ENCODE measurements around the gene CIT.
"Not testable (repeated sequence)": the region's sequence is repeated elsewhere in the genome, so short reads cannot be mapped to it uniquely, and the experiment has no call there.

Gene CIT

DNA sequence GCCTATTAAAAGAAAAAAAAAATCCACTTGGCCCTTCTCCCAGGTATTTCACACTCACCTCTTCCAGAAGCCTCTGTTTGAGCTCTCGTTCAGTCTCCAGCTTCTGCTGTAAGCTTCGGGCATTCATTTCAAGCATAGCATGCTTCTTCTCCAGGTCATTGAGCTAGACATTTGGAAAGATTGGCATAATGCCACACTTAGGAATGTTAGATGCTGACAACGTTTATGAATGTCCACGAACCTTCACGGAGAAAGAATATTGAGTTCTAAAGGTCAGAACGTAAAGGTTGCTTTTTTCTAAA, 148.7 kb downstream of the CIT start:
- no peak for DNase-seq

DNA sequence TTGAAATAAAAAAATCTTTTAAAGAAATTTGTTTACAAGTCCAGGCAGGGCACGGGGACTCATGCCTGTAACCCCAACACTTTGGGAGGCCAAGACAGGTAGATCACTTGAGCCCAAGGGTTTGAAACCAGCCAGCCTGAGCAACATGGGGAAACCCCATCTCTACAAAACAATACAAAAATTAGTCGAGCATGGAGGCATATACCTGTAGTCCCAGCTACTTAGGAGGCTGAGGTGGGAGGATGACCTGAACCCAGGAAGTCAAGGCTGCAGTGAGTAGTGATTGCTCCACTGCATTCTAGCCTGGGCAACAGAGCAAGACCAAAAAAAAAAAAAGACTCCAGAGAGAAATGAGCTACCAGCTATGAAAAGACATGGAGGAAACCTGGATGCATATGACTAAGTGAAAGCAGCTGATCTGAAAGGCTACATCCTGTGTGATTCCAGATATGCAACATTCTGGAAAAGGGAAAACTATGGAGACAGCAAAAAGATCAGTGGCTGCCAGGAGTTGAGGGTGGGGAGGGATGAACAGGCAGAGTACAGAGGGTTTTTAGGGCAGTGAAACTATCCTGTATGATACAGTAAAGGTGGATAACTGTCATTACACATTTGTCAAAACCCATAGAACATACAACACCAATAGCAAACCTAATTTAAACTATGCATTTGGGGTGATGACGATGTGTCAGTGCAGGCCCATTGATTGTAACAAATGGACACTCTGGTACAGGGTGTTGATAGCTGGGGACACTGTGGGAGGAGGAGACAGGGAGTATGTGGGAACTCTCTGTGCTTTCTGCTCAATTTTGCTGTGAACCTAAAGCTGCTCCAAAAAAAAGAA, 149.3 kb downstream of the CIT start:
- no peak for DNase-seq

DNA sequence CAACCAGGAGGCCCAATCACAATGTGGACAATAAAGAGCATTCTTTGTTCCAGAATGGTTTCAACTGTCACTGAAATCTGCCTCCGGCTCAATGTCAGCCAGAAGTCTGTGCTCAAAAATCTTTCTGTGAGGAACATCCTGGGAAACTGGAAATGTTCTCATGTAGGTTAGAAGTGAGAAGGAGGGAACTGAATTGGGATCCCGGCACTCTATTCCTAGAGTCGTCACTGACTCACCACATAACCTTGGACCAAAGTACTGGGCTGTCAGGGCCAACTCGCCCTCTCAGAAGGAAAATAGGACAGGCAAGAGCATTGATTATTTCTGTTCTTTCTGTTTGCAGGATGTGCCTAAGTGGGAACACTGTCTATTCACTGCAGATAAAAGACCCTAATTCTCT, 151.6 kb downstream of the CIT start:
- no peak for DNase-seq

DNA sequence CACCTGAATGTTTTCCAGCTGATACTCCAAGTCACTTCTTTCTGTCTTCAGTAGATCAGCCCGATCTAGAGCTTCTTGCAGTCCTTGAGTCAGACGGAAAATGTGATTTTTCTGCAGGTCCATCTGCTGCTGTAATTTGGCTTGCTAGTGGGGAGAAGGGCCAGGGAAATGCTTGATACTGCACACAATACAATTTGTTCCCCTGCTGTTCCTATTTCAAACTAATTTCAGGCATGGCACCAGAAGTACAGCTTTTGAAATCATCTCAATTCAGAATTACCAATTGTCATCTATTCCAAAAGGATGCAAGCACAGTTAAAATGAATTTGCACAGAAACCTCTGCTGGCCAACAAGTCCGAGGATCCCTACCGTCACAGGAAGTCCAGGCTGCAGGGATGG, 155.8 kb downstream of the CIT start:
- DNase-seq, result no peak

DNA sequence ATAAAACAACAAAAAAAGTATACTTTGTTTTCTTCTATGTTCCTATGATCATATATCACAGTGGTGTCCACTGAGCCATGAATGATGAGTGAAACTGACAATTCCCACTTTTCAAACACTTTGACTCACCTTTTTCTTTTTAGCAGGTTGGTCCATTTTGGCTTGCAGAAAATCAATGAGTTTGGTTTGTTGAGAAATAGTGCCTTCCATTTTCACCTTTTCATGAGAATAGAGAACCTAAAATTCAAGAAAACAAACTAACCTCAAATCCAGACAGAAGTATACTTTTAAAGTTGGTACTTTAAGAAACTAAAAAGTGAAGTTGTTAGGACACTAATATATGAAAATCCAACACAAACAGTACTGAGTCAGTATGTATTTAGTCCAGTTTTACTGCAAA, 156.8 kb downstream of the CIT start:
- DNase-seq, result no peak

DNA sequence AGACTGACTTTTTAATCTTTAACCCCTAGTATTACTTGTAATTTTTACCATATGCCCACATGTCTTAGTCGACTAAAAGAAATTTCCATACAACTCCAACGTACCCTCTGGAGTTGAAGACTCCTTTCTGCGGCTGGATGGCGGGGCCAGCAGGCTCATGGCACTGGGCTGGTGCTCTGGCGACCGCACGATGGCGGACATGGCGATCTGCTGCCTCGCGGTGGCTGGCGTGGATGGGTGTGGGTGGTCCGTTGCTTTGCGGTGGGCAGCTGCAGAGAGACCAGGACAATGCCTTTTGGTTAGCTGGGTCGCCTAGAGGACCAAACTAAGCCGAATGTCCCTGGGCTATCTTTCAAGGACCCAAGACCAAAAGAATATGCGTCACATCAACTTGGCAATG, 159.0 kb downstream of the CIT start:
- no peak for DNase-seq

DNA sequence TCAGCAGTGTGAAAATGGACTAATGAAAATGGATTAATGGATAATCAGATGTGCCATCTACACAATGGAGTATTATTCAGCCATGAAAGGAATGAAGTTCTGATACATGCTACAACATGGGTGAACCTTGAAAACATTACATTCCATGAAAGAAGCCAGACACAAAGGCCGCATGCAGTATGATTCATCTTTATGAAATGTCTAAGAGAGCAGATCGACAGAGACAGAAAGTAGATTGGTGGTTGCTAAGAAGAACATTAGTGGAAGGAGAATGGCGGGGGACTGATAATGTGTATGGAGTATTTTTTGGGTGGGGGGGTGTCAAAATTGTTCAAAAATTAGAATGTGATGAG, 161.9 kb downstream of the CIT start:
- DNase-seq, result no peak

DNA sequence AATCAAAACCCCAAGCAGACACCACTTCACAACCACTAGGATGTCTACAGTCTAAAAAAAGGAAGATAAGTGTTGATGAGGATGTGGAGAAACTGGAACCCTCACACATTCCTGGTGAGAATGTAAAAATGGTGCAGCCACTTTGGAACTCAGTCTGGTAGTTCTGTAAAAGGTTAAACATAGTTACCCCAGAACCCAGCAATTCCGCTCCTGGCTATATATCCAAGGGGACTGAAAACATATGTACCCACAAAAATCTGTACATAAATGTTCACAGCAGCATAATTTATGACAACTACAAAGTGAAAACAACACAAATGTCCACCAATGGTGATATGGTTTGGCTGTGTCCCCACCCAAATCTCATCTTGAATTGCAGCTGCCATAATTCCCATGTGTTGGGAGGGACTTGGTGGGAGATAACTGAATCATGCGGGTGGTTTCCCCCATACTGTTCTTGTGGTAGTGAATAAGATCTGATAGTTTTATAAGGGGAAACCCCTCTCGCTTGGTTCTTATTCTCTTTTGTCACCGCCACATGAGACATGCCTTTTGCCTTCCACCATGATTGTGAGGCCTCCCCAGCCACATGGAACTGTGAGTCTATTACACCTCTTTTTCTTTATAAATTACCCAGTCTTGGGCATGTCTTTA, 162.4 kb downstream of the CIT start:
- DNase-seq, result no peak

DNA sequence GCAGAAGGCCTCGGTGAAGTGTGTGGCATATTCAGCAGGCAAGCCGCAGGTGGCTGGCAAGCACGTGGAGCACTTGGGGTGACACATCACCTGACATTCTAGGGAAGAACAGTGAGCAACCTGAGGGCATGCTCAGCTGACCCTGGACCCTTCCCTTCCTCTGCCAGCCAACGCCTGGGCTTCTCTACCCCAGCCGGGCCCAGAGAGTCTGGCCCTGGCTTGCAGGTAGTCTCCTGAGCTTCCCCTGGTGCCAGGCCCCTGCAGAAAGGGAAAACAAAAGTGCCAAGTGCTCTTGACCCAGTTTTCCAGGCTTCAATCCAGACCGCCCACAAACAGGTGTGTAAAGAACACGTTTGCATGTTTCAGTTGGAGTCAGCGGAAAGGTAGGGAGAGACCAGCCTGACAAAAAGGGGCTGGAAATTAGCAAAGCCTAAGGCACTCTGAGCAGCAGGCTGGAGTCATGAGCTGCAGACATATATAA, 163.5 kb downstream of the CIT start:
- no peak for DNase-seq

DNA sequence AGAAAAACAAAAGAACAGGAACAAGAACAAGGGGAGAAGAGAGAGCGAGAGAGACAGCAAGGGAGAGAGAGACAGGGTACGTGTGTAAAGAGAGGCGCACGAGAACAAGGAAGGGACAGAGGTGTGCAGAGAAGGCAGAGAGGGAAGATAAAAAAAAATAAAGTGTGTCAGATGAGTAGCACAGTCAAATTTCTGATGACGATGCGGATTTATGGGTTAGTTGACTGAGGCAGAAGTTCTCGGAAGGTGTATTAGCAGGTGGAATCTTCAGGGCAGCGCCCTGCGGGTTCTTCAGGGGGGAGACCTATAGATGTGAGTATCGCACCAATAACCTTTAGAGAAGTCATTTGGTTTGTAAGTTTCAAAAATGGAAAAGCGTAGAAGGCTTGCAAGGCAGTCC, 164.4 kb downstream of the CIT start:
- no peak for DNase-seq

DNA sequence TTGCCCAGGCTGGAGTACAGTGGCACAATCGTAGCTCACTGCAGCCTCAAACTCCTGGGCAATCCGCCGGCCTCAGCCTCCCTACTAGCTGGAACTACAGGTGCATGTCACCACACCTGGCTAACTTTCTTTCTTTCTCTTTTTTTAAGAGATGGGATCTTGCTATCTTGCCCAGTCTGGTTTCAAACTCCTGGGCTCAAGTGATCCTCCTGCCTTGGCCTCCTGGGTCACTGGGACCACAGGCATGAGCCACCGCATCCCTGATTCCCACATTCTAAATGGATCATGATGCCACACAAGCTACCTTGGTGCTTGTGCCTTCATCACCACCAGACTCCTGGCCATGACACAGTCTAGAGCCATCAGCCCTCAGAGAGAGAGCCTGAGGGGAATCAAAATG, 165.4 kb downstream of the CIT start:
- DNase-seq, result no peak

DNA sequence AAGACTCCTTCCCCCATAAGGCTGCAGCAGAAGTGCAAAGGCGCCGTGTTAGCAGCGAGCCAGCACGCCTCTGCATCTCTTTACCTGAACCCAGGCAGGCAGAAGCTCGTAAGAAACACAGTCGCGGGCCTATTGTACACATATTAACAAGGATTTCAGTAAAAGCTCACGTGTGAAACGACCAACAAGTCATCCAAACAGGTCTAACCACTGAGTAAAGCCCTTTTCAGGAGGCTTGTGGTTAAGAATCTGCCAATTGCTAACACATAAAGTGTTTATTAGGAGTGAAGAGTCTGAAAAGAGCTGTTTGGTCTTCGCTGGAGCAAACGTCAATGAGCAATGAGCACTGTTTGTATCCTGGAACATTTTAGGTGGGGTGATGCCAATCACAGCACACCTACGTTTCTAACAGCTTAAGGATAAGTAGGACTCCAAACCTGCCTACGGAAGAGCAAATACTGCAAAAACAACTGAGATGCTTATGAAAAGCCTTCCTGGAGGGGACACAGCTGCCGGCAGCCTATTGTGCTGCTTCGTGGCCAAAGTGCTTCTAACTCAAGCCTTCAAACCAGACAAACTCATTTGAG, 166.1 kb downstream of the CIT start:
- DNase-seq, result no peak

DNA sequence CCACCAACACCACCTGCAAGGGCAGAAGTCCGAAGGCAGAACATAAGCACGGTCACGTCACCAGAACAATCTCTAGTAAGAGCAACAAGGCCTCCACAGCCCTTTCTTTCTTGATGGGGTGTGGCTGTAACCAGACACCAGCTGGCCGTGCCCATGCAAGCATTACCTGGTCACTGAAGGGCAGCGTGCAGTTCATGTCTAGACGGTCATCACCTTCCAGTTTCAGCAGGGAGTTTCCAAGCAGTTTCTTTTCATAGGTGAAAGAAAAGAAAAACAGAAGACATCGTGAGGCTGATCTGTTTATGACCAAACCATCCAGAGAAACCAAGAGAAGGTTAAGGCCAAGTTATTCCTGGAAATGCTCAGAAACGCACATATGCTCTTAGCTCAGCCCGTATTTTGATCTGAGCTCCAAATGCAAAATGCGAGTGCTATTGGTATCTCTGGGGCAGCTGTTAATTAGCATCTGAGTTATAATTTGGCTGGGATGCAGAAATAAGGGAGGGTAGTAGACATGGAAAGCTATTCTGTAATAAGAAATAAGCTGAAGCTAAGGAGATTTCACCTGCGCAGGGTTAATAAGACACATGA, 166.7 kb downstream of the CIT start:
- no peak for DNase-seq

DNA sequence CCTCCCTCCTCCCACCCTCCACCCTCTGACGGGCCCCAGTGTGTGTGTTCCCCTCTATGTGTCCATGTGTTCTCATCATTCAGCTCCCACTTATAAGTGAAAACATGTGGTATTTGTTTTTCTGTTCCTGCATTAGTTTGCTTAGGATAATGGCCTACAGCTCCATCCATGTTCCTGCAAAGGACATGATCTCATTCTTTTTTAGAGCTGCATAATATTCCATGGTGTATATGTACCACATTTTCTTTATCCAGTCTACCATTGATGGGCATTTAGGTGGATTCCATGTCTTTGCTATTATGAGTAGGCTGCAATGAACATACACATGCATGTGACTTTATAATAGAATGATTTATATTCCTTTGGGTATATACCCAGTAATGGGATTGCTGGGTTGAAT, 170.7 kb downstream of the CIT start:
- DNase-seq, result not testable (repeated sequence)

DNA sequence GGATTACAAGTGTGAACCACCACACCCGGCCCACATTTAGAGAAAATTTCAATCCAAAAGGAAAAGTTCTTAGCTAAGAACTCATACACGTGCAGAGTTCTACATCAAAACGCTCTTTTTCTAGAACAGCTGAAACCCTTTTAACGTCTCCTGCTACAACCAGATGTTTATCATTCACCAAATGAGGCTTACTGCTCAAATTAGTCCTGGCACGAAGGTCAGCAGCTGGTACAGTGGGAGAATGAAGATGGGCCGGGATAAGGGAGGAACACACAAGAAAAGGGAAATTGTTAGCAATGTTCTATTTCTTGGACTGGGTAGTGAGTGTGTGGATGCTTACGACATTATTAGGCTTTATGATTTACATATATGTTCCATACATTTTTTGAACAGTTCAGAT, 171.9 kb downstream of the CIT start:
- DNase-seq, result no peak

DNA sequence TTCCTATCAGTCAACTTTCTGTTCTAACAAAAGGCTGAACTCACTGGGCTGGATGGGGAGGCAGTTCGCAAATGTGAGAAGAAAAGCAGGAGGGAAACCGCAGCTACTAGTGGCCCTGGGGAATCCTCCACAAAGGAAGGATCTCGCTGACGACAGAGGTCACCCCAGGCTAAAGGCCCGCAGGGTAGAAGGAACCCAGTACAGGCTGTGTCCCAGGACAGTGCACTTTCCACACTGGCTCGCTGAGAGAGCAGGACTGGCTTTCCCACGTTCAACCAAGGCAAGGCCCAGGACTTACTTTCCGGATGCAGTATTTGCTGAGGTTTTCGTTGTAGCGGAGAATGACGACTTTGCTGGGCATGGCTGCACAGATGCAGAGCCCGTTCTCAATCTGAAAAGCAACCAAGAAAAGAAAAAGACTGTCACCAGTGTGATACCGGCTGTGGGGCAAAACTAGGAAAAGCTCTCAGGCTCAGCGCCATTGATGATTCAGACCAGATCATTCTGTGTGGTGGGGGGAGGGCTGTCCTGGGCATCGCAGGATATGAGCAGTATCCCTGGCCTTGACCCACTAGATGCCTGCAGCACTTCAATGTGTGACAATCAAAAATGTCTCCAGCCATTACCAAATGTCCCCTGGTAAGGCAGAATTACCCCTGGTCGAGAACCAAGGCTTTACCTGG, 172.9 kb downstream of the CIT start:
- DNase-seq, result no peak

DNA sequence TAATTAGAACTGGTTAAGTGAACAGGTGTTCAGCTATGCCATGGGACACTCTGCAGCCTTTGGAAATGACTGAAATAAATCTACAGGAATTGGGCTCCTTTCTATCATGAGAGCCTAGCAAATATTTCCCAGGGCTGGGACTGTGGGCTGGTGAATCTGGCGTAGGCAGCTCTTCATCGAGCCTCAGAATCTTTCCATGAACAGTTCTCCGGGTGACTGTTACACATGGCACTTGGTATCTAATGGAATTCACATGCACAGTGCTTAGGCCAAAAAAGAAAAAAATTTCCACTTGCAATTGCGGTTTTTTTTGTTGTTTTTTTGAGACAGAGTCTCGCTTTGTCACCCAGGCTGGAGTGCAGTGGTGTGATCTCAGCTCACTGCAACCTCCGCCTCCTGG, 177.0 kb downstream of the CIT start:
- DNase-seq, result no peak

DNA sequence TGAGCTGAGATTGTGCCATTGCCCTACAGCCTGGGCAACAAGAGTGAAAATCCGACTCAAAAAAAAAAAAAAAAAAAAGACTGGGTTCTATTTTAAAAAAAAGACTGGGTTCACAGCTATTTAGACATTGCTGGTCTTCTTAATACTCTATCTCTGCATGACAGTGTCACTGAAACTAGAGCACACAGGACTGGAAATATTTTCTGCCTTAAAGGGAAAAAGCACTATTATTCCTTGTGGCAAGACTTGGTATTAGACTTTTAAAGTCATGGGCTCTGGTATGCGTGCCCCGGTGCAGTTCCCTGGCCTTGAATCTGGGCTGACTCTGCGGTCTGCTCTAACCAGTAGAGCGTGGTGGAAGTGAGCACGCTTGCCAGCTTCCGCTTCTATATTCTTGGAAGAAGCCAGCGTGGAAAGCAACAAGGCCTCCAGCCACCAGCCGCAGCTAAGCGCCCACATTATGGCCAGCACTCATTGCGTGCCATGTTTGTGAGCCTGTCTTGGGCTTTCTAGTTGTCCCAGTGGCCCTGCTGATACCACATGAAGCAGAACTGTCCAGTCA, 177.8 kb downstream of the CIT start:
- no peak for DNase-seq

DNA sequence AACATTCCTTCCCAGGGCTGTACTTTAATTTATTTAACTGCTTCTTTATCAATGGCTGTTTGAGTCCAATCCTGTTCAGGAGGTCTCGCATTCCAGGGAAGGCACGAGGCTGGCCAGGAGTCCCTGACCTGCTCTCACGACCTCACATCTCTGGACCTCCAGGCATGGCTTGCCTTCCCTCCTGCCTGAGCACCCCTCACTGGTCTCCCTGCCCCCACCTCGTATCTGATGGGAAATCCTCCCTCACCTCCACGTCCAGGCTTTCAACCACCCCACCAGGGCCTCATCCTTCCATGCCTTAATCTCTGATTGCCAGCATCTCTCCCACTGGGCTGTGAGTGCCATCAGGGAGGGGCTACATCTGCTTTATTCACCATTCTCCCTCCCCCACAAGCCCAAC, 180.2 kb downstream of the CIT start:
- no peak for DNase-seq

DNA sequence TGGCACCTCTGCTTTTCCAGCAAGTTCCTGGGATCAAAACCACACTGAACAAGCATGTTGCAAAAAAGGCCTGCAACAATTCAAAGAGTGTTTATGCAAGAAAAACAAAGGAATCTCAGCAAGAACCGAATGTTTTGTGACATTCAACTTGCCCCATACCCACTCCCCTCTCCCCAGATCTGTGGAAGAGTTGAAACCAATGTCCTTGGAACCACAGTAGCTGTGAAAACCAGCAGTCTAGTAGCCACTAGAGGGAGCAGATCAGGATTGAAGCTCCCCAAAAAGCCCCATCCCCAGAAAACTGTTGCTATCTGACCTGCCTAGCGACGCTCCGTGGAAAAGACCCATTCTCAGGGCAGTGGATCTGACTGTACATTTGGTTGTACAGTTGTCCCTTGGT, 182.1 kb downstream of the CIT start:
- DNase-seq, result no peak

DNA sequence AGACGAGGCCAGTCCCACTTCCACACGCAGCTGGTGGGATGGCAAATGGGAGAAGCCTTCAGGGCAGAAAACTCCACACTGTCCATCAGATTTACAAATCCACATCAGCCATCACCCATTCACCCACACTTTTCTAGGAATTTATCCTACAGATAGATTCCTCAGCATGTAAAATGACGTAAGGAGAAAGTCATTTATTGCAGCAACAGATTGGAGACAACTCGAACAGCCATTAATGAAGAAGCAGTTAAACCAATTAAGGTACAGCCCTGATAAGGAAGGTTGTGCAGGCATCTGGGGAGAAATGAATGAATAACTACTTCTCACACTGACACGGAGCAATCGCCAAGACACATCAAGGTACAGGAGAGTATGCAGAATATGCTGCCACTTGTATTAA, 183.0 kb downstream of the CIT start:
- DNase-seq, result no peak

DNA sequence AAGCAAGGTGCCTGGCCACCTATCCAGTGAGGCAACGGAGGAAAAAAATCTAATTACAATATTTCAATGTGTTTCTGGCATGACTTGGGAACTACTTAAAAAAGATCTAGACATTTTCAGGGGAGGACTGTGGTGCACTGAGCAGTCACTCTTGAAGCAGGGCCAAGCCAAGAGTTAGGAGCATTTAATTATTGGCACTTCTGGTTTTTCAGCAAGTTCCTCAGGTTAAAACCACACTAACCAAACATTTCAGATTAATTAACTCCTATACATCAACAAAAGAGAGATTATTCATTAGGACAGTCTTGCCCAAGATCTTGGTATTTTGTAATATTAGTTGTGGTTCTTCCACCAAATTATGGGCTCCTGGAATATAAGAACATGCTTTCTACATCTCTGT, 183.6 kb downstream of the CIT start:
- DNase-seq, result no peak

DNA sequence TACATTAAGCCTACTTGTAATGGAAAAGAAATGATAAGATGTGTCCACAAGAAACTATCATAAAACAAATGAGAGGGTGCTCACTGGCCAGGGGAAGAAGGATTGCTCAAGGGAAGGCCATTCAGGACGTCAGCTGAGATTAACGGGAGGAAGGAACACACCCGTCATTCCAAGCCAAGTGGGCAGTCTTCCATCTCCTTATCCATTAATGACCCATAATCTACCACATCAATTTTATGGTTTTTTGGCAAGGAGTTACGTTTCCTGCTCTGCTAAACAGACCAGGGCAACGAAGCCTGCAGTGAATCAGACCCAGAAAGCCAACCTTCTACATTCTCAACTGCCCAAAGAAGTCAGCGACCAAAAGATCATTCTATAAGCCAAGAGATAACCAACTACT, 184.1 kb downstream of the CIT start:
- DNase-seq, result peak; percentile 68

Measured in NCI-H446 treated with DMSO at 0.1 percent for 48 hours (cell line).